GM18951 (cell line): ENCODE measurements around the gene TRABD2A.

Experiments
- POLR2A ChIP-seq: IDR thresholded peaks from 4 replicates; pipeline ENCODE4 v1.6.1; 2011; ENCODE audit warnings: mild to moderate bottlenecking; ENCODE audit not compliant: insufficient read length, insufficient read depth; ENCODE audit errors: extremely low read depth
- in situ Hi-C: fragments of 300-500 bp; cut with MboI; formaldehyde crosslinking; loops from one replicate; pipeline ENCODE4 v1.12.0; 2022; ENCODE audit warnings: low sequenced_read_pairs, mixed read lengths, inconsistent platforms; ENCODE audit not compliant: unreplicated experiment

TRABD2A gene

GRCh38 chr2:84847326-84848050 lies 33.4 kb downstream of the TRABD2A start:
- in situ Hi-C loops: no loop called here
- TF ChIP-seq POLR2A: no peak

DNA sequence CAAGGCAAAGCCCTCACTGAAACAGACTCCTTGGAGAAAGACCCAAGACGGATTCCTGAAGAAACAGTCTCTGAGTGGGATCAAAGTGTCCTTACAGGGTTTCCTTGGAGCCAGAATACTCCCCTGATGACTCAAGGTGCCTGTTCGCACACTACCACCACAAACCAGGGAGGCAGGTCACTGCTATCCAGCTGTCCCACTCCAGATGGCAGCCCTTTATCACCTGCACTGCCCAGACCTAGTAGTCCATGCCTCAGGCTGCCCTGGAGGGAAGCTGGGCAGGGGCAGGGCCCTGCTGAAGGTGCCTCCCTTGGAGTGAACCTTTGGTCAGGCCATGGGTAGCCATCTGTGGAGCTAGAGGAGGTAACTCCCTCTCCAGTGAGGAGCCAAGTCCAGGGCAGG lies 34.1 kb downstream of the TRABD2A start:
- TF ChIP-seq POLR2A: no peak
- in situ Hi-C loops: no loop called here

GRCh38 chr2:84846041-84846663 lies 34.7 kb downstream of the TRABD2A start:
- no peak for TF ChIP-seq POLR2A
- in situ Hi-C loops: no loop called here

GRCh38 chr2:84844141-84844540 lies 36.7 kb downstream of the TRABD2A start:
- TF ChIP-seq POLR2A: no peak
- in situ Hi-C loops: no loop called here

DNA sequence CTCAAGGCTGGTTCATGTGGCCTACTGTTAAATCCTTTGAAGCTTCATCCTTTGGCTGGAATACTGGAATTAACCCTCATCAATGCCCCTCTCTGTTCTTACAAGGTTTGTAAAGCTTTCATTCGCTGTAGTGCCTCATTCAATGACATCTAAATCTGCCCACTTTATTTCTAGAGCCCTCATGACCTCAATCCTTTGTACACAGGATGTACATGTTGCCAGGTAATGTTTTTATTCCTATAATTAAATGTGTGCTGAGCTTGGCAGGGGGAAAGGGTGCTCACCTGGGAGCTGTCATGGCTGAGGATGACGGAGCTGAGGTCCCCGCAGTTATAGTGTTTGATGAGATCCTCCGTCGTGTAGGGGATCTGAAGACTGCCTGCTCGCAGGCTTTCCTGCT lies 39.3 kb downstream of the TRABD2A start:
- in situ Hi-C loops: no loop called here

DNA sequence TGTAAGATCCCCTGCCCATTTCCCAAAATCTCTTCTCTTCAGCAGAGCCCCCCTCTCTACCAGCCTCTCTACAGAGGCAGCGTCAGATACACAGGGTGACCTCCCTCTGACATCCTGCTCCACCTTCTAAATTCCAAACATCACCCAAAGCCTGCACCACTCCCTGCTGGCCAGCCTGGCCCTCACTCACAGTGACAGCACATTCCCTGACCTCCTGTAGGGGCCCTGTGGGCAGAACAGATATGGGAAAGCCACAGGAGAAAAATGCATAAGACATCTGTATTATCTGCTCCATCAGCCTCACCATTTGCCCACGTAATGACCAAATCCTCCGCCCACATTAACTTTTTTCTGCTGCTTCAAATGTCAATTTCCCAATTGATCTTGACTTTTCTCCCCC lies 40.6 kb downstream of the TRABD2A start:
- TF ChIP-seq POLR2A: no peak
- in situ Hi-C loops: no loop called here

More for the DNA sequence above, 39.3 kb downstream of the TRABD2A start:
- TF ChIP-seq POLR2A: no peak

DNA sequence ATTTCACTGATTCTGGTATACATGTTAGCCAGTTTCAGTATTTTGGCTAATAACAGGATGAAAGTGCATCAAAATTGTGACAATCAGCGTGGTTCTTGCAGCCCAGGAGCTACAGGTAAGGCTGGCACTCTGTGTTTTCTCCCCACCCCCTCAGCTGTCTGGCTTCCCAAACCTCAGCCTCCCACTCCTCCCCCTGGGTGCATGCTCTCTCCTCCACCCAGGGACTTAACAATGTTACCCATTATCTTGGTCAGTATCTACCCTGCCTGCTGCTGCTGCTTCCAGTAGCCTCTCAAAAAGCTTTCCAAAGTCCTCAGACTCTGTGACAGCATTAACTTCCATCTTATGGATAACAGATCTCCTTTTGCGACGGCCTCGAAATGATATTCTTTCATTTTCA lies 41.0 kb downstream of the TRABD2A start:
- TF ChIP-seq POLR2A: no peak
- in situ Hi-C loops: no loop called here

DNA sequence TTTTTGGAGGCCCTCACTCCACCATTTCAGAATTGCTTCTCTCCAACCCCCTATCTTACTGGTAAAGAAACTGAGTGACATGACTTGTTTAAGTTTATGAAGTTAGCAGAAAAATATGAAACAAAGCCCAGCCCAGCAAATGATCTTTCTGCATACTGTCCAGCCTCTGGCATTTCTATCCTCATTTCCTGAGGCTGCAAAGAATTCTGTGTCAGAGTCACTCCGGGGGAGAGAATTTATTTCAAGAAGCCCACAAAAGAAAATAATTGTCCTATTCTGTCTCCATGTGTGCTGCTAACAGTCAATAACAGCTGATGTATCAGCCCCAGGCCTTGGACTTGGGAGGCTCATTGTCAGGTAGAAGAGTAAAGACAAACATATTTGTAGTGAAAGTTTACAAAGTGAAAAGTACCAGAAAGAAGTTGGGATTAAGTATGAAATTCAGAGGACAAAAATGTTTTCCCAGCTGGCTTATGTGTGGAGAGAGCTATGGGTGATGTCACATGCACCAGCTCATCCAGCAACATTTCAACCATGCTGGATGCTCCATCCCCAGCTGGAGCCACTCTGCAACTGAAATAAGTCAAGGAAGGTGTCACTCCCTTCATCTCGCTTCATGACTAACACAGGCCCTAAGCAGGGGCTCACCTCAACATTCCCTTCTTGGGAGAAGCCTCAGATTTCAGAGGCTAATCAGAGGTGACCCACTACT lies 42.3 kb downstream of the TRABD2A start:
- no peak for TF ChIP-seq POLR2A
- in situ Hi-C loops: no loop called here

DNA sequence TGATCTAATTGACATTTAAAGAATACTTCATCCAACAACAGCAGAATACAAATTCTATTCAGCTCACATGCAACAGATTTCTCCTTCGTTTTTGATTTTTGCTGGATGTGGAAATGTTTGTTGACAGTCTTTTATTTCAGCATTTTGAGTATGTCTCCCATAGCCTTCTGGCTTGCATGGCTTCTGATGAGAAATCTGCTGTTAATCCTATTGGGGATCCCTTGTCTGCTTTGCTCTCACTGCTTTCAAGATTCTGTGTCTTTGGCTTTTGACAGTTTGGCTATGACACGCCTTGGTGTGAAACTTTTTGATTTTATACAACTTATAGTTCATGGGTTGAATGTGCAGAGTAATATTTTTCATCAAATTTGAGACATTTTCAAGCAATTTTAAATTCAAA lies 44.7 kb downstream of the TRABD2A start:
- in situ Hi-C loops: no loop called here
- TF ChIP-seq POLR2A: no peak

- in situ Hi-C loops: no loop called here
- TF ChIP-seq POLR2A: no peak
Measured at GRCh38 chr2:84833481-84834150, 47.3 kb downstream of the TRABD2A start.

- TF ChIP-seq POLR2A: no peak
- in situ Hi-C loops: no loop called here
Measured at GRCh38 chr2:84832772-84833461, 48.0 kb downstream of the TRABD2A start.

GRCh38 chr2:84830758-84831500 lies 50.0 kb downstream of the TRABD2A start:
- in situ Hi-C loops: no loop called here
- no peak for TF ChIP-seq POLR2A

- in situ Hi-C loops: no loop called here
- TF ChIP-seq POLR2A: no peak
Measured at GRCh38 chr2:84830095-84830494, 50.8 kb downstream of the TRABD2A start.

DNA sequence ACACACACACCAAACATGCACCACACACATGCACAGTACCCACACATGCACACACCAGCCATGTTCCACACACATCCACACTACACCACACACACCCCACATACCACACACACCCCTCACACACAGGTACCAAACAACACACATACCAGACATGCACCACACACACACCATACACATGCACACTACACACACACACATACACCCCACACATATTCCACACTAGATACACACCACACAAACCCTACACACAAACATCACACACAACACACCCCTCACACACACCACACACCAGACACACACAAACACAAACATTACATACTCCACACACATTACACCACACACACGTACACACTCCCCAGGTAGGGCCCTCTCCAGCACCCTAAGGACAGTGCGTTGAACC lies 51.2 kb downstream of the TRABD2A start:
- no peak for TF ChIP-seq POLR2A
- in situ Hi-C loops: no loop called here
